GM12878 (cell line): ENCODE measurements around the gene CLUH.

Experiments used
- ATF7 ChIP-seq: fragments of 450-650 bp; IDR thresholded peaks from 2 replicates; pipeline ENCODE4 v1.6.1; 2016; ENCODE audit warnings: low read depth, mild to moderate bottlenecking
- BHLHE40 ChIP-seq, 2 experiments: fragments of 450-650 bp in 1 of 2; IDR thresholded peaks; 2 replicates each; pipeline ENCODE4 v1.6.1; 2011 to 2017; ENCODE audit warnings: low read depth in 2 of 2, borderline replicate concordance in 1 of 2, improper control_type of control experiment in 1 of 2, low read length in 1 of 2, mild to moderate bottlenecking in 1 of 2
- CEBPB ChIP-seq, 2 experiments: fragments of 150-350 bp in 1 of 2; IDR thresholded peaks; 2 replicates each; pipeline ENCODE4 v1.6.1; 2012 to 2014; ENCODE audit warnings: low read depth in 2 of 2, low read length in 2 of 2, borderline replicate concordance in 1 of 2, inconsistent platforms in 1 of 2
- CHD2 ChIP-seq: IDR thresholded peaks from 2 replicates; pipeline ENCODE4 v1.6.1; 2011; ENCODE audit warnings: low read depth, low read length, improper control_type of control experiment, borderline replicate concordance
- EZH2 ChIP-seq: IDR thresholded peaks from 2 replicates; pipeline ENCODE4 v1.6.1; 2012; ENCODE audit warnings: low read depth, mild to moderate bottlenecking, control low read depth, inconsistent platforms, low read length, borderline replicate concordance; ENCODE audit not compliant: control insufficient read depth
- NFIC ChIP-seq: IDR thresholded peaks from 2 replicates; pipeline ENCODE4 v1.6.1; 2012; ENCODE audit warnings: low read depth, mild to moderate bottlenecking, inconsistent platforms, low read length, moderate library complexity
- POLR2A ChIP-seq: IDR thresholded peaks from 2 replicates; pipeline ENCODE4 v1.6.1; 2011; ENCODE audit warnings: low read depth, mild to moderate bottlenecking, low read length
- SMC3 ChIP-seq: IDR thresholded peaks from 2 replicates; pipeline ENCODE4 v1.6.1; 2011; ENCODE audit warnings: low read length, improper control_type of control experiment, borderline replicate concordance
- ZNF24 ChIP-seq: fragments of 450-650 bp; IDR thresholded peaks from 2 replicates; pipeline ENCODE4 v1.6.1; 2017; ENCODE audit warnings: antibody characterized with exemption, mild to moderate bottlenecking
- TF ChIP-seq, protein P1 (sequence below): fragments of 450-650 bp; conservative IDR thresholded peaks from 2 replicates; pipeline ENCODE4 v1.6.1; 2017; ENCODE audit warnings: mild to moderate bottlenecking, moderate library complexity
- TF ChIP-seq, protein P2 (sequence below), 3 experiments: IDR thresholded peaks in 2 of 3; conservative IDR thresholded peaks in 1 of 3; 2 replicates each; pipeline ENCODE4 v1.5.1; 2011; ENCODE audit warnings: low read depth in 3 of 3, low read length in 3 of 3, mild to moderate bottlenecking in 3 of 3, control low read depth in 2 of 3, moderate library complexity in 2 of 3, inconsistent platforms in 1 of 3, mixed read lengths in 1 of 3; ENCODE audit not compliant: control insufficient read depth in 2 of 3, insufficient read depth in 1 of 3; ENCODE audit errors: extremely low read depth in 1 of 3
- TF ChIP-seq, protein P3 (sequence below): fragments of 450-650 bp; IDR thresholded peaks from 2 replicates; pipeline ENCODE4 v1.6.1; 2014; ENCODE audit warnings: mild to moderate bottlenecking
- TF ChIP-seq, protein P4 (sequence below): fragments of 450-650 bp; IDR thresholded peaks from 2 replicates; pipeline ENCODE4 v1.6.1; 2016; ENCODE audit warnings: mild to moderate bottlenecking

DNA sequence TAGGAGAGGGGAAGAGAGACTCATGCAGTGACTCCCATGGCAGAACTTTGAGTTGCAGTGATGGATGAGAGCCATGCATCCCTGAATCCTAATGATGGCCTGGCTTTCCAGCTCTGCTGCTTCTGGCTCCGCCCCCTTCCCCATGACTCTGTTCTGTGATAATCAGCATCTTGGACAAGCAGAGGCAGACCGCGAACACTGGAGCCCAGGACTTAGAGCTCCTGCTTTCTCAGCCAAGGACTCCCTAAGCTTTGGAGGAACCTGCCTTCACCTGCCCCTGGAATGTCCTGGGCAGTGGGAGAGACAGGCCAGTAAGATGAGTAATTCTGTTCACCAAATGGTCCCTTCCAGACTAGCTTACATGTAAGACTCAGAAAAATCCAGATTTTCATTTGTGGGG lies 25.4 kb upstream of the CLUH start:
- no peak for TF ChIP-seq ATF7
- TF ChIP-seq SMC3 = no peak
- TF ChIP-seq, protein P1, sequence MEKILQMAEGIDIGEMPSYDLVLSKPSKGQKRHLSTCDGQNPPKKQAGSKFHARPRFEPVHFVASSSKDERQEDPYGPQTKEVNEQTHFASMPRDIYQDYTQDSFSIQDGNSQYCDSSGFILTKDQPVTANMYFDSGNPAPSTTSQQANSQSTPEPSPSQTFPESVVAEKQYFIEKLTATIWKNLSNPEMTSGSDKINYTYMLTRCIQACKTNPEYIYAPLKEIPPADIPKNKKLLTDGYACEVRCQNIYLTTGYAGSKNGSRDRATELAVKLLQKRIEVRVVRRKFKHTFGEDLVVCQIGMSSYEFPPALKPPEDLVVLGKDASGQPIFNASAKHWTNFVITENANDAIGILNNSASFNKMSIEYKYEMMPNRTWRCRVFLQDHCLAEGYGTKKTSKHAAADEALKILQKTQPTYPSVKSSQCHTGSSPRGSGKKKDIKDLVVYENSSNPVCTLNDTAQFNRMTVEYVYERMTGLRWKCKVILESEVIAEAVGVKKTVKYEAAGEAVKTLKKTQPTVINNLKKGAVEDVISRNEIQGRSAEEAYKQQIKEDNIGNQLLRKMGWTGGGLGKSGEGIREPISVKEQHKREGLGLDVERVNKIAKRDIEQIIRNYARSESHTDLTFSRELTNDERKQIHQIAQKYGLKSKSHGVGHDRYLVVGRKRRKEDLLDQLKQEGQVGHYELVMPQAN = no peak
- TF ChIP-seq, protein P2, sequence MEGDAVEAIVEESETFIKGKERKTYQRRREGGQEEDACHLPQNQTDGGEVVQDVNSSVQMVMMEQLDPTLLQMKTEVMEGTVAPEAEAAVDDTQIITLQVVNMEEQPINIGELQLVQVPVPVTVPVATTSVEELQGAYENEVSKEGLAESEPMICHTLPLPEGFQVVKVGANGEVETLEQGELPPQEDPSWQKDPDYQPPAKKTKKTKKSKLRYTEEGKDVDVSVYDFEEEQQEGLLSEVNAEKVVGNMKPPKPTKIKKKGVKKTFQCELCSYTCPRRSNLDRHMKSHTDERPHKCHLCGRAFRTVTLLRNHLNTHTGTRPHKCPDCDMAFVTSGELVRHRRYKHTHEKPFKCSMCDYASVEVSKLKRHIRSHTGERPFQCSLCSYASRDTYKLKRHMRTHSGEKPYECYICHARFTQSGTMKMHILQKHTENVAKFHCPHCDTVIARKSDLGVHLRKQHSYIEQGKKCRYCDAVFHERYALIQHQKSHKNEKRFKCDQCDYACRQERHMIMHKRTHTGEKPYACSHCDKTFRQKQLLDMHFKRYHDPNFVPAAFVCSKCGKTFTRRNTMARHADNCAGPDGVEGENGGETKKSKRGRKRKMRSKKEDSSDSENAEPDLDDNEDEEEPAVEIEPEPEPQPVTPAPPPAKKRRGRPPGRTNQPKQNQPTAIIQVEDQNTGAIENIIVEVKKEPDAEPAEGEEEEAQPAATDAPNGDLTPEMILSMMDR (IDR thresholded peaks at IDR 0.05 in 2 of 3, conservative IDR thresholded peaks at IDR 0.05 in 1 of 3; ENCODE audit: control insufficient read depth in 2 of 3, extremely low read depth in 1 of 3, insufficient read depth in 1 of 3, low read depth in 3 of 3, low read length in 3 of 3) = no peak
- no peak for TF ChIP-seq CEBPB (IDR thresholded peaks at IDR 0.05; ENCODE audit: borderline replicate concordance in 1 of 2, low read depth in 2 of 2, low read length in 2 of 2)
- TF ChIP-seq ZNF24 = no peak
- TF ChIP-seq, protein P3, sequence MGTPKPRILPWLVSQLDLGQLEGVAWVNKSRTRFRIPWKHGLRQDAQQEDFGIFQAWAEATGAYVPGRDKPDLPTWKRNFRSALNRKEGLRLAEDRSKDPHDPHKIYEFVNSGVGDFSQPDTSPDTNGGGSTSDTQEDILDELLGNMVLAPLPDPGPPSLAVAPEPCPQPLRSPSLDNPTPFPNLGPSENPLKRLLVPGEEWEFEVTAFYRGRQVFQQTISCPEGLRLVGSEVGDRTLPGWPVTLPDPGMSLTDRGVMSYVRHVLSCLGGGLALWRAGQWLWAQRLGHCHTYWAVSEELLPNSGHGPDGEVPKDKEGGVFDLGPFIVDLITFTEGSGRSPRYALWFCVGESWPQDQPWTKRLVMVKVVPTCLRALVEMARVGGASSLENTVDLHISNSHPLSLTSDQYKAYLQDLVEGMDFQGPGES = no peak
- TF ChIP-seq EZH2 = no peak
- TF ChIP-seq POLR2A = no peak
- TF ChIP-seq NFIC = no peak
- no peak for TF ChIP-seq BHLHE40 (IDR thresholded peaks at IDR 0.05; ENCODE audit: borderline replicate concordance in 1 of 2, low read depth in 2 of 2, low read length in 1 of 2)
- TF ChIP-seq, protein P4, sequence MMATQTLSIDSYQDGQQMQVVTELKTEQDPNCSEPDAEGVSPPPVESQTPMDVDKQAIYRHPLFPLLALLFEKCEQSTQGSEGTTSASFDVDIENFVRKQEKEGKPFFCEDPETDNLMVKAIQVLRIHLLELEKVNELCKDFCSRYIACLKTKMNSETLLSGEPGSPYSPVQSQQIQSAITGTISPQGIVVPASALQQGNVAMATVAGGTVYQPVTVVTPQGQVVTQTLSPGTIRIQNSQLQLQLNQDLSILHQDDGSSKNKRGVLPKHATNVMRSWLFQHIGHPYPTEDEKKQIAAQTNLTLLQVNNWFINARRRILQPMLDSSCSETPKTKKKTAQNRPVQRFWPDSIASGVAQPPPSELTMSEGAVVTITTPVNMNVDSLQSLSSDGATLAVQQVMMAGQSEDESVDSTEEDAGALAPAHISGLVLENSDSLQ = no peak
- TF ChIP-seq CHD2 = no peak
